Endothelial cell of umbilical vein (primary cell): ENCODE data around the gene VPS13A. TPM values are rescaled to one million over a fixed set of nuclear protein-coding genes. Genes with fewer than 3 reads are reported as not detected.

ENCODE experiments used
- BruUV-seq: library from RNA; stranded (reverse); fragments of 400-500 nt; replicated peaks from 2 replicates; lab custom pipeline; 2021; lab: Mats Ljungman, UMichigan
- CTCF ChIA-PET: fragments of 300-600, 350-600 bp; sonication (Branson Sonifier 250); formaldehyde crosslinking; loops from one replicate; lab custom pipeline; 2021; ENCODE audit warnings: antibody characterized with exemption, inconsistent platforms; lab: Charles Lee
- POLR2A ChIA-PET: fragments of 300-600, 350-600 bp; sonication (Branson Sonifier 250); formaldehyde crosslinking; loops from one replicate; lab custom pipeline; 2021; ENCODE audit warnings: antibody characterized with exemption, inconsistent platforms; lab: Charles Lee
- DNase-seq: peaks from one replicate; pipeline ENCODE4 v3.0.0-alpha.2; 2011; ENCODE audit warnings: low read depth, low spot score
- FAIRE-seq: peaks from 2 replicates; lab custom pipeline; 2011; peaks lifted over from hg19 to GRCh38; lab: Jason Lieb, UNC
- H2AFZ ChIP-seq: 2 replicates; pipeline ENCODE4 v1.6.0; 2012; ENCODE audit warnings: low read depth, low read length, control low read depth, inconsistent platforms
- H3K27ac ChIP-seq: 2 replicates; pipeline ENCODE4 v1.5.1; 2011; ENCODE audit warnings: low read depth, mild to moderate bottlenecking, control low read depth, low read length, moderate library complexity; ENCODE audit not compliant: insufficient read depth
- H3K27me3 ChIP-seq, 2 experiments: 2 replicates each; pipeline versions ENCODE4 v1.6.0 to v1.6.1; 2011; ENCODE audit warnings: low read length in 2 of 2, mixed read lengths in 1 of 2; ENCODE audit not compliant: control insufficient read depth in 2 of 2, insufficient read depth in 2 of 2
- H3K36me3 ChIP-seq, 2 experiments: 2 replicates in 1 of 2; 3 replicates in 1 of 2; pipeline ENCODE4 v1.5.1; 2011; ENCODE audit warnings: low read length in 2 of 2, mild to moderate bottlenecking in 1 of 2, moderate library complexity in 1 of 2; ENCODE audit not compliant: control insufficient read depth in 2 of 2, insufficient read depth in 2 of 2; ENCODE audit errors: extremely low read depth in 1 of 2
- H3K4me1 ChIP-seq: 3 replicates; pipeline ENCODE4 v1.5.1; 2011; ENCODE audit warnings: mild to moderate bottlenecking, low read length; ENCODE audit not compliant: control insufficient read depth, insufficient read depth; ENCODE audit errors: extremely low read depth
- H3K4me2 ChIP-seq: 2 replicates; pipeline ENCODE4 v1.6.1; 2011; ENCODE audit warnings: low read length, control low read depth, mixed read lengths; ENCODE audit not compliant: insufficient read depth
- H3K4me3 ChIP-seq, 3 experiments: fragments of 200-600 bp in 1 of 3; sonication (generic), shearing (Covaris generic) in 1 of 3; replicated peaks in 1 of 3; 2 replicates each; pipeline ENCODE4 v1.5.1; 2011 to 2016; ENCODE audit warnings: control low read depth in 3 of 3, low read length in 3 of 3, mild to moderate bottlenecking in 2 of 3, inconsistent platforms in 1 of 3, low read depth in 1 of 3, moderate library complexity in 1 of 3; ENCODE audit not compliant: insufficient read depth in 1 of 3
- H3K79me2 ChIP-seq: 2 replicates; pipeline ENCODE4 v1.6.0; 2012; ENCODE audit warnings: low read length, inconsistent platforms; ENCODE audit not compliant: control insufficient read depth, insufficient read depth
- H3K9ac ChIP-seq: replicated peaks from 2 replicates; pipeline ENCODE3; 2011; ENCODE audit warnings: low read length, control low read depth; ENCODE audit not compliant: insufficient read depth; ENCODE audit errors: extremely low read depth
- H3K9me1 ChIP-seq: replicated peaks from 3 replicates; pipeline ENCODE4 v1.6.0; 2011; ENCODE audit warnings: mild to moderate bottlenecking, low read length; ENCODE audit not compliant: control insufficient read depth, insufficient read depth; ENCODE audit errors: extremely low read depth
- H3K9me3 ChIP-seq: replicated peaks from 2 replicates; pipeline ENCODE4 v1.5.1; 2012; ENCODE audit warnings: low read length, inconsistent platforms; ENCODE audit not compliant: control insufficient read depth, insufficient read depth
- H4K20me1 ChIP-seq: replicated peaks from 2 replicates; pipeline ENCODE3; 2011; ENCODE audit warnings: mild to moderate bottlenecking, low read length; ENCODE audit not compliant: control insufficient read depth, insufficient read depth; ENCODE audit errors: extremely low read depth
- FOS ChIP-seq: IDR thresholded peaks from 2 replicates; pipeline ENCODE4 v1.6.1; 2011; ENCODE audit warnings: mild to moderate bottlenecking, low read length, moderate library complexity, borderline replicate concordance; ENCODE audit not compliant: insufficient read depth
- JUN ChIP-seq: IDR thresholded peaks from 2 replicates; pipeline ENCODE4 v1.6.1; 2011; ENCODE audit warnings: borderline replicate concordance, low read depth; ENCODE audit not compliant: insufficient read length, insufficient read depth
- POLR2A ChIP-seq: IDR thresholded peaks from 2 replicates; pipeline ENCODE4 v1.6.1; 2012; ENCODE audit warnings: low read depth, mild to moderate bottlenecking, control low read depth, low read length
- POLR2AphosphoS5 ChIP-seq: IDR thresholded peaks from 2 replicates; pipeline ENCODE4 v1.6.1; 2012; ENCODE audit warnings: low read depth, mild to moderate bottlenecking, control low read depth, low read length, moderate library complexity; ENCODE audit not compliant: insufficient read depth
- dilution Hi-C: fragments of 300-500 bp; cut with MboI; formaldehyde crosslinking; loops from one replicate; pipeline ENCODE4 v1.15.0; 2019; ENCODE audit warnings: low sequenced_read_pairs; ENCODE audit not compliant: extremely low pct_ligation_motif_present
- intact Hi-C: fragments of 100-400 bp; cut with micrococcal nuclease; formaldehyde crosslinking; loops from one replicate; pipeline ENCODE4 v1.10.0; 2022
- polyA plus RNA-seq, 4 experiments: library from polyadenylated mRNA; depleted of rRNA in 3 of 4; stranded (reverse) in 3 of 4; unstranded in 1 of 4; fragments of >200 nt; gene quantifications; 2 replicates each; pipeline versions ENCODE4 v1.2.1 to v1.2.3, GENCODE V29; 2011 to 2012; ENCODE audit warnings: missing spikeins in 1 of 4
- total RNA-seq: library from RNA; stranded (reverse); gene quantifications from 2 replicates; pipeline ENCODE4 v1.2.3, GENCODE V29; 2021
- TF ChIP-seq, protein P1 (sequence below): IDR thresholded peaks from 2 replicates; pipeline ENCODE4 v1.6.1; 2011; ENCODE audit not compliant: insufficient read depth, insufficient read length
- TF ChIP-seq, protein P2 (sequence below), 2 donors: IDR thresholded peaks; 1 replicate in 1 of 2; 2 replicates in 1 of 2; pipeline ENCODE4 v1.5.1; 2011; ENCODE audit warnings: low read length in 2 of 2, mild to moderate bottlenecking in 2 of 2, moderate library complexity in 2 of 2, control low read depth in 1 of 2, inconsistent platforms in 1 of 2, low read depth in 1 of 2; ENCODE audit not compliant: insufficient read depth in 1 of 2; ENCODE audit errors: extremely low read depth in 1 of 2

Gene VPS13A
- total and polyA plus RNA-seq, 2 donors (not counting 3 experiments of a cell fraction or from before 2014, with no cell fraction given), result 4.7 to 33.3 TPM

DNA sequence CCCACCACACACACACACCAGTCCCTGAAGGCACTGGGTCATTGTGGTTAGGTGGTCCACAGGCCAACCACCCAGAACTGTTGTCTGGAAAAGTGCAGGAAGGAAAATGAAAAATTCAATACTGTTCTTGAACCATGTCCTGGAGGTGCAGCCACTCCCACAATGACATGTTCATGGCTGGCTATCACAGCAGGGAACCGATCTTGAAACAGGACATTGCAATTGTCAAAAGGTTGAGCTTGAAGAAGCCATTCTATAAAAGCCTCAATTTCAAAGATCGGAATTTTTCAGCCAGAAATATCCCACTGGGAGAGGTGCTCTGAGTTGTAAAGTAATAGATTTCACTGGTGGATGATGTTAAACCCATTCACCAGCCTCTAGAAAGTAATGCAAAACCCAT is 252.6 kb downstream of the VPS13A start:
- FAIRE-seq (no peak), DNase-seq (no peak)
- H3K9ac ChIP-seq, result no peak overlapping the region
- no peak overlapping the region for H2AFZ ChIP-seq
- POLR2A ChIA-PET, result interaction anchor here (0.6 kb wide), 1 partner anchor 16 kb away, joined by 6 read pairs; no protein-coding TSS in a partner anchor
- no peak overlapping the region for H3K4me2 ChIP-seq
- H3K9me1 ChIP-seq, result no peaks in the 10 kb centered on the region
- no peak overlapping the region for H3K27ac ChIP-seq
- H3K4me1 ChIP-seq, result peaks cover 22% of the 10 kb centered on the region
- CTCF ChIA-PET, result interaction anchor here (1.3 to 1.7 kb wide), 2 partner anchors 12 to 139 kb away, joined by 3 to 4 read pairs; no protein-coding TSS in a partner anchor
- no peaks in the 10 kb centered on the region for H3K27me3 ChIP-seq
- BruUV-seq, result no TSS peak
- no peaks in the 10 kb centered on the region for H3K36me3 ChIP-seq
- no peaks in the 10 kb centered on the region for H3K79me2 ChIP-seq
- H3K4me3 ChIP-seq, result no peak overlapping the region
- H3K9me3 ChIP-seq, result no peaks in the 10 kb centered on the region
- intact Hi-C loops (loop anchor here (10.0 kb wide), 1 partner anchor 415 kb away; no protein-coding TSS in a partner anchor), dilution Hi-C loops (no loop called here)
- TF ChIP-seq, protein P1, sequence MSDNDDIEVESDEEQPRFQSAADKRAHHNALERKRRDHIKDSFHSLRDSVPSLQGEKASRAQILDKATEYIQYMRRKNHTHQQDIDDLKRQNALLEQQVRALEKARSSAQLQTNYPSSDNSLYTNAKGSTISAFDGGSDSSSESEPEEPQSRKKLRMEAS, result no peak
- no peak for TF ChIP-seq POLR2AphosphoS5
- no peak for TF ChIP-seq FOS
- no peak for TF ChIP-seq POLR2A
- H4K20me1 ChIP-seq, result no peaks in the 10 kb centered on the region

DNA sequence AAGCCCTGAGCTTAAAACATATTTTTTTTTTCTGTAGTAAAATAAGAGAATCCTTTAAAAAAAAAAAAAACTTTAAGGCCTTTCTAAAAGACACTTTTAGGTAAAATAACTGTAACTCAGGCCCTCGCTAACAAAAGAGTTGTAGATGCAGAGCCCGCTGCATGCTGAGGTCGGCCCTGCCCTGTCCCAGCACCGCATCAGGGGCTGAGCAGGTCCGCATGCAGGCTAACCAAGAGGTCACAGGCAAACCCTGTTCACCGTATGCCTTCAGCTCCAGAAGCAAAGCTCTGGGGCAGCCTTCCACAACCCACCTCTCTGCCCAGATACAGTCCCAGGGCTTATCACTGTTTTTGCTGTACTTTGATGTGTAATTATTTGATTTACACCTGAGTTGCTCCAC is 254.7 kb downstream of the VPS13A start:
- no peak overlapping the region for H3K27ac ChIP-seq
- CTCF ChIA-PET, result interaction anchor here (0.8 to 5.1 kb wide), 4 partner anchors 24 to 937 kb away, joined by 3 to 70 read pairs (median 4); no protein-coding TSS in a partner anchor
- H3K9me3 ChIP-seq, result no peaks in the 10 kb centered on the region
- no peaks in the 10 kb centered on the region for H3K36me3 ChIP-seq
- H3K4me1 ChIP-seq, result peaks cover 16% of the 10 kb centered on the region
- H3K4me3 ChIP-seq, result no peak overlapping the region
- H3K9ac ChIP-seq, result no peak overlapping the region
- dilution Hi-C loops, result no loop called here
- H3K4me2 ChIP-seq, result no peak overlapping the region
- intact Hi-C loops, result loop anchor here (2.0 to 10.0 kb wide), 2 partner anchors 25 to 413 kb away; no protein-coding TSS in a partner anchor
- H3K79me2 ChIP-seq, result no peaks in the 10 kb centered on the region
- POLR2A ChIA-PET, result no interaction called here
- no TSS peak for BruUV-seq
- FAIRE-seq, result no peak
- no peak for DNase-seq
- TF ChIP-seq FOS (no peak), JUN (no peak), POLR2A (no peak), POLR2AphosphoS5 (no peak)
- TF ChIP-seq, protein P1, result no peak
- TF ChIP-seq, protein P2, sequence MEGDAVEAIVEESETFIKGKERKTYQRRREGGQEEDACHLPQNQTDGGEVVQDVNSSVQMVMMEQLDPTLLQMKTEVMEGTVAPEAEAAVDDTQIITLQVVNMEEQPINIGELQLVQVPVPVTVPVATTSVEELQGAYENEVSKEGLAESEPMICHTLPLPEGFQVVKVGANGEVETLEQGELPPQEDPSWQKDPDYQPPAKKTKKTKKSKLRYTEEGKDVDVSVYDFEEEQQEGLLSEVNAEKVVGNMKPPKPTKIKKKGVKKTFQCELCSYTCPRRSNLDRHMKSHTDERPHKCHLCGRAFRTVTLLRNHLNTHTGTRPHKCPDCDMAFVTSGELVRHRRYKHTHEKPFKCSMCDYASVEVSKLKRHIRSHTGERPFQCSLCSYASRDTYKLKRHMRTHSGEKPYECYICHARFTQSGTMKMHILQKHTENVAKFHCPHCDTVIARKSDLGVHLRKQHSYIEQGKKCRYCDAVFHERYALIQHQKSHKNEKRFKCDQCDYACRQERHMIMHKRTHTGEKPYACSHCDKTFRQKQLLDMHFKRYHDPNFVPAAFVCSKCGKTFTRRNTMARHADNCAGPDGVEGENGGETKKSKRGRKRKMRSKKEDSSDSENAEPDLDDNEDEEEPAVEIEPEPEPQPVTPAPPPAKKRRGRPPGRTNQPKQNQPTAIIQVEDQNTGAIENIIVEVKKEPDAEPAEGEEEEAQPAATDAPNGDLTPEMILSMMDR (IDR thresholded peaks at IDR 0.05; ENCODE audit: extremely low read depth in 1 of 2, insufficient read depth in 1 of 2, low read depth in 1 of 2, low read length in 2 of 2), result no peak
- H3K27me3 ChIP-seq, result no peaks in the 10 kb centered on the region
- H2AFZ ChIP-seq, result no peak overlapping the region
- no peaks in the 10 kb centered on the region for H4K20me1 ChIP-seq
- no peaks in the 10 kb centered on the region for H3K9me1 ChIP-seq
